Esophagus squamous epithelium (tissue), 5 donors: ENCODE measurements around the gene ADAMTS2. TPM values are rescaled to one million over a fixed set of nuclear protein-coding genes. Genes with fewer than 3 reads are reported as not detected.

Experiments
- DNase-seq: peaks from one replicate; lab custom pipeline; 2025; lab: John Stamatoyannopoulos, UW
- H3K27ac ChIP-seq, 4 donors: fragments of 200-600 bp; sonication (generic); one replicate each; pipeline ENCODE4 v1.5.1; 2016 to 2019; ENCODE audit warnings: mild to moderate bottlenecking in 1 of 4
- H3K27me3 ChIP-seq, 4 donors: fragments of 200-600 bp; sonication (generic); 1 replicate in 3 of 4; 2 replicates in 1 of 4; pipeline versions ENCODE4 v1.5.1 to v1.6.0; 2017 to 2021; ENCODE audit warnings: antibody characterized with exemption in 1 of 4
- H3K36me3 ChIP-seq, 3 donors: fragments of 200-600 bp; sonication (generic); one replicate each; pipeline ENCODE4 v1.5.1; 2016 to 2019
- H3K4me1 ChIP-seq, 3 donors: fragments of 200-600 bp; sonication (generic); one replicate each; pipeline ENCODE4 v1.5.1; 2017 to 2019
- H3K4me3 ChIP-seq, 4 donors: fragments of 200-600 bp; sonication (generic); 1 replicate in 3 of 4; 2 replicates in 1 of 4; pipeline ENCODE4 v1.5.1; 2016 to 2019; ENCODE audit warnings: mild to moderate bottlenecking in 2 of 4, moderate library complexity in 1 of 4
- H3K9me3 ChIP-seq, 3 donors: fragments of 200-600 bp; sonication (generic); one replicate each; pipeline ENCODE4 v1.5.1; 2016 to 2019
- POLR2A ChIP-seq, 4 donors: fragments of 450-650 bp; IDR thresholded peaks; one replicate each; pipeline ENCODE4 v1.6.1; 2017; ENCODE audit warnings: antibody characterized with exemption in 4 of 4, mild to moderate bottlenecking in 4 of 4, moderate library complexity in 3 of 4
- WGBS, 2 donors: methylation state at CpG; one replicate each; pipeline ENCODE4 v1.1.5; 2018; 5-methylcytosine and 5-hydroxymethylcytosine counted together
- intact Hi-C: fragments of 100-400 bp; cut with DNase I; formaldehyde crosslinking; loops from one replicate; pipeline ENCODE4 v1.15.0; 2022
- total RNA-seq, 4 donors: library from RNA; depleted of rRNA; stranded (reverse); fragments of >200 nt; gene quantifications; one replicate each; pipeline ENCODE4 v1.1.0, GENCODE V29; 2016
- TF ChIP-seq, protein P1 (sequence below), 6 experiments: fragments of 450-650 bp in 4 of 6; fragments of 200-600 bp in 2 of 6; sonication (generic) in 2 of 6; IDR thresholded peaks; one replicate each; pipeline ENCODE4 v1.5.1; 2016 to 2019; ENCODE audit warnings: antibody characterized with exemption in 6 of 6, mild to moderate bottlenecking in 4 of 6, moderate library complexity in 4 of 6
- donor health status: DM: yes; HTN: yes; CAD: no.

Gene ADAMTS2
- total RNA-seq, 4 donors from 2014 or later: 1.3 to 10.3 (median 5.2) TPM

DNA sequence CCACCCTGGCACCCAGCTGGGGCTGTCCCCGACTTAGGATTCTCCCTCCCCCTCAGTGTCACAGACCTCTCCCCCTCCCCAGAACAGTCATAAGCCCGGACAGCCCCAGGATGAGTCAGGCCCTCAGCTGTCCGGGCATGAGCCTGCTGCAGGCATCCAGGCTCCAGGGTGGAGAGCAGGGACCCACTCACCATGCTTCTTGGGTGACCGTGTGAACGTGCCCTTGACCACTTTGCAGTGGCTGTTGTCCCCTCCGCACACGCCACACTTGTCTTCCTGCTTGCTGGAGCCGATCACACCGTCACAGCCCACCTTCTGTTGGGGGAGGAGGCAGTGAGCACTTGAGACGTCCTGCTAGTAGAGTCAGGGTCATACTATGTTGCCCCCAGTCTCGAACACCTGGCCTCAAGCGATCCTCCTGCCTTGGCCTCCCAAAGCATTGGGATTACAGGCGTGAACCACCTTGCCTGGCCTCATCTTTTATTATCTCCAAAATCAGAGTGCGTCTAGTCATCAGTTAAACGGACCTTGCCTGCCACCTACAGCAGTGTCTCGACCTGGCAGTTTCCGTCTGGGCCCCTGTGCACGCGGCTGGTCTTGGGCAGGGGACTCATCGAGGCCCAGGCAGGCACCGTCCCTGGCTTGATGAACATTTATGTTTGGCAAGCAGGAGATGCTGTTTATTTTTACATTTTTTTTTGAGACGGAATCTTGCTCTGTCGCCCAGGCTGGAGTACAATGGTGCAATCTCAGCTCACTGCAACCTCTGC, 212.5 kb downstream of the ADAMTS2 start:
- WGBS, 2 donors: 81 to 83% methylated on average over 13 to 23 of the region's 23 CpGs
- H3K27ac ChIP-seq: no peak overlapping the region
- no peaks in the 10 kb centered on the region for H3K4me1 ChIP-seq
- peaks cover 0 to 23% (median 0%) of the 10 kb centered on the region in 3 donors for H3K36me3 ChIP-seq
- TF ChIP-seq POLR2A (IDR thresholded peaks at IDR 0.05): no peak
- TF ChIP-seq, protein P1, sequence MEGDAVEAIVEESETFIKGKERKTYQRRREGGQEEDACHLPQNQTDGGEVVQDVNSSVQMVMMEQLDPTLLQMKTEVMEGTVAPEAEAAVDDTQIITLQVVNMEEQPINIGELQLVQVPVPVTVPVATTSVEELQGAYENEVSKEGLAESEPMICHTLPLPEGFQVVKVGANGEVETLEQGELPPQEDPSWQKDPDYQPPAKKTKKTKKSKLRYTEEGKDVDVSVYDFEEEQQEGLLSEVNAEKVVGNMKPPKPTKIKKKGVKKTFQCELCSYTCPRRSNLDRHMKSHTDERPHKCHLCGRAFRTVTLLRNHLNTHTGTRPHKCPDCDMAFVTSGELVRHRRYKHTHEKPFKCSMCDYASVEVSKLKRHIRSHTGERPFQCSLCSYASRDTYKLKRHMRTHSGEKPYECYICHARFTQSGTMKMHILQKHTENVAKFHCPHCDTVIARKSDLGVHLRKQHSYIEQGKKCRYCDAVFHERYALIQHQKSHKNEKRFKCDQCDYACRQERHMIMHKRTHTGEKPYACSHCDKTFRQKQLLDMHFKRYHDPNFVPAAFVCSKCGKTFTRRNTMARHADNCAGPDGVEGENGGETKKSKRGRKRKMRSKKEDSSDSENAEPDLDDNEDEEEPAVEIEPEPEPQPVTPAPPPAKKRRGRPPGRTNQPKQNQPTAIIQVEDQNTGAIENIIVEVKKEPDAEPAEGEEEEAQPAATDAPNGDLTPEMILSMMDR (IDR thresholded peaks at IDR 0.05): no peak
- no peaks in the 10 kb centered on the region for H3K9me3 ChIP-seq
- no peak overlapping the region for H3K4me3 ChIP-seq
- intact Hi-C loops: no loop called here
- DNase-seq: no peak
- peaks cover 0 to 5% (median 0%) of the 10 kb centered on the region in 4 donors for H3K27me3 ChIP-seq

- H3K27ac ChIP-seq: no peak overlapping the region
- intact Hi-C loops: no loop called here
- H3K27me3 ChIP-seq: no peaks in the 10 kb centered on the region
- TF ChIP-seq, protein P1 (IDR thresholded peaks at IDR 0.05): no peak
- TF ChIP-seq POLR2A (IDR thresholded peaks at IDR 0.05): no peak
- no peaks in the 10 kb centered on the region for H3K9me3 ChIP-seq
- no peak for DNase-seq
- no peaks in the 10 kb centered on the region for H3K4me1 ChIP-seq
- no peak overlapping the region for H3K4me3 ChIP-seq
- WGBS, 2 donors: 70 to 82% methylated on average over 4 to 7 of the region's 15 CpGs
- peaks cover 0 to 23% (median 0%) of the 10 kb centered on the region in 3 donors for H3K36me3 ChIP-seq
These were observed 213.2 kb downstream of the ADAMTS2 start for GRCh38 chr5:179131886-179132585.

- WGBS, 2 donors: 81 to 83% methylated on average over 5 to 10 of the region's 10 CpGs
- H3K27me3 ChIP-seq: no peaks in the 10 kb centered on the region
- no peak for DNase-seq
- H3K27ac ChIP-seq: no peak overlapping the region
- no peaks in the 10 kb centered on the region for H3K9me3 ChIP-seq
- intact Hi-C loops: no loop called here
- H3K36me3 ChIP-seq: peaks cover 0 to 23% (median 0%) of the 10 kb centered on the region in 3 donors
- no peak overlapping the region for H3K4me3 ChIP-seq
- TF ChIP-seq POLR2A (IDR thresholded peaks at IDR 0.05): no peak
- TF ChIP-seq, protein P1 (IDR thresholded peaks at IDR 0.05): no peak
- H3K4me1 ChIP-seq: no peaks in the 10 kb centered on the region
These were observed 213.9 kb downstream of the ADAMTS2 start for GRCh38 chr5:179131321-179131835.

DNA sequence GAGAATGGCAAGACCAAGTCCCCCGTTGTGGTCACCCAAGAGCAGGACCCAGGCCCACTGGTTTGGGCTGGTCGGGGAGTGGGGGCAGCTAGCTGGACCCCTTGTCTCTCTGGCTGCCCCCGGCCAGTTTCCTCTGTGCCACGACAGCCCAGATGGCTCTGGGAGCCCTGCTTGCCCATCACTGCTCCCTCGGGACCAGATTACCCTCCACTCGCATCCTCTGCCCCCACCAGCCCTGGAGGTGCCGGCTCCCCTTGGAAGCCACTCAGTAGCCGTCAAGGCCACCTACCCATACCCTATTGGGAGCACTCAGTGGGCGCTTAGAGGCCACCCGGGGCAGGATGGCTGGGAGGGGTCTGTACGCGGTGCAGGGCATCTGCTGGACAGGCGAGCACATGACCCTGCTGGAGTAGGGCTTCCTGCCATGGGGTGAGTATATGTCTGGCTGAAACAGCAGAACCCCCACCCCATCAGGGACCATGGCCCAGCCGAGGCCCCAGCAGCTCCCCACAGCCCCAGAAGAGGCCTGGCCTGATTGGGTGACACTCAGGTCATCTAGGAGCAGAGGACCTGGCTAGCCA, 215.1 kb downstream of the ADAMTS2 start:
- Histone ChIP-seq H3K27ac (no peak overlapping the region), H3K4me1 (no peaks in the 10 kb centered on the region), H3K9me3 (no peaks in the 10 kb centered on the region), H3K36me3 (peaks cover 0 to 23% (median 0%) of the 10 kb centered on the region in 3 donors), H3K4me3 (no peak overlapping the region), H3K27me3 (no peaks in the 10 kb centered on the region)
- WGBS, 2 donors: 85 to 90% methylated on average over 4 to 6 of the region's 14 CpGs
- no peak for DNase-seq
- TF ChIP-seq POLR2A (IDR thresholded peaks at IDR 0.05): no peak
- TF ChIP-seq, protein P1 (IDR thresholded peaks at IDR 0.05): no peak
- intact Hi-C loops: no loop called here
